ENCODE data around the gene LCE1E.

Gene LCE1E

GRCh38 chr1:152757747-152758146, 28.3 kb upstream of the LCE1E start, which contains the start of gene KPRP:
Gene KPRP (plus strand): TSS chr1:152758025. CDS start chr1:152759589, 1,564 bp downstream.
- Histone ChIP-seq H3K27ac (ENCODE audit: low read depth, low read length, severe bottlenecking) (no peak within 1 kb of the TSS), H3K36me3 (ENCODE audit: control insufficient read depth, insufficient read depth, low read length) (no peaks in the 10 kb centered on the region), H3K4me3 (ENCODE audit: extremely low read depth, insufficient read depth, low read length, poor library complexity, severe bottlenecking) (no peak within 1 kb of the TSS), H3K9me3 (ENCODE audit: control insufficient read depth, low read length) (peaks cover 50% of the 10 kb centered on the region), H3K4me1 (ENCODE audit: control insufficient read depth, insufficient read depth, low read length, poor library complexity, severe bottlenecking) (no peaks in the 10 kb centered on the region)
- WGBS, 2 experiments (ENCODE audit: insufficient coverage in 2 of 2), result 65 to 100% methylated on average over 1 to 4 of the region's 6 CpGs

- peaks cover 50% of the 10 kb centered on the region for H3K9me3 ChIP-seq (ENCODE audit: control insufficient read depth, low read length)
- H3K4me3 ChIP-seq (ENCODE audit: extremely low read depth, insufficient read depth, low read length, poor library complexity, severe bottlenecking), result no peak overlapping the region
- whole genome bisulfite sequencing, 2 experiments (ENCODE audit: insufficient coverage in 2 of 2), result 41 to 46% methylated on average over 3 of the region's 4 CpGs
- no peak overlapping the region for H3K27ac ChIP-seq (ENCODE audit: low read depth, low read length, severe bottlenecking)
- H3K4me1 ChIP-seq (ENCODE audit: control insufficient read depth, insufficient read depth, low read length, poor library complexity, severe bottlenecking), result no peaks in the 10 kb centered on the region
- no peaks in the 10 kb centered on the region for H3K36me3 ChIP-seq (ENCODE audit: control insufficient read depth, insufficient read depth, low read length)
Measured at GRCh38 chr1:152758636-152759035, 27.4 kb upstream of the LCE1E start.

- H3K4me1 ChIP-seq (ENCODE audit: control insufficient read depth, insufficient read depth, low read length, poor library complexity, severe bottlenecking), result no peaks in the 10 kb centered on the region
- no peak overlapping the region for H3K27ac ChIP-seq (ENCODE audit: low read depth, low read length, severe bottlenecking)
- H3K4me3 ChIP-seq (ENCODE audit: extremely low read depth, insufficient read depth, low read length, poor library complexity, severe bottlenecking), result no peak overlapping the region
- 76% methylated on average over 6 to 7 of the region's 8 CpGs for WGBS, 2 experiments (ENCODE audit: insufficient coverage in 2 of 2)
- no peaks in the 10 kb centered on the region for H3K36me3 ChIP-seq (ENCODE audit: control insufficient read depth, insufficient read depth, low read length)
- peaks cover 54% of the 10 kb centered on the region for H3K9me3 ChIP-seq (ENCODE audit: control insufficient read depth, low read length)
Measured at GRCh38 chr1:152759453-152760173, 26.4 kb upstream of the LCE1E start.

- Histone ChIP-seq H3K9me3 (ENCODE audit: control insufficient read depth, low read length) (peaks cover 54% of the 10 kb centered on the region), H3K27ac (ENCODE audit: low read depth, low read length, severe bottlenecking) (no peak overlapping the region), H3K4me1 (ENCODE audit: control insufficient read depth, insufficient read depth, low read length, poor library complexity, severe bottlenecking) (no peaks in the 10 kb centered on the region), H3K4me3 (ENCODE audit: extremely low read depth, insufficient read depth, low read length, poor library complexity, severe bottlenecking) (no peak overlapping the region), H3K36me3 (ENCODE audit: control insufficient read depth, insufficient read depth, low read length) (no peaks in the 10 kb centered on the region)
- 83 to 84% methylated on average over 22 to 28 of the region's 31 CpGs for WGBS, 2 experiments (ENCODE audit: insufficient coverage in 2 of 2)
Measured at GRCh38 chr1:152760551-152761190, 25.4 kb upstream of the LCE1E start.

- 63 to 66% methylated on average over 1 to 3 of the region's 3 CpGs for WGBS, 2 experiments (ENCODE audit: insufficient coverage in 2 of 2)
- H3K9me3 ChIP-seq (ENCODE audit: control insufficient read depth, low read length), result peaks cover 59% of the 10 kb centered on the region
- no peak overlapping the region for H3K27ac ChIP-seq (ENCODE audit: low read depth, low read length, severe bottlenecking)
- H3K4me3 ChIP-seq (ENCODE audit: extremely low read depth, insufficient read depth, low read length, poor library complexity, severe bottlenecking), result no peak overlapping the region
- no peaks in the 10 kb centered on the region for H3K36me3 ChIP-seq (ENCODE audit: control insufficient read depth, insufficient read depth, low read length)
- H3K4me1 ChIP-seq (ENCODE audit: control insufficient read depth, insufficient read depth, low read length, poor library complexity, severe bottlenecking), result no peaks in the 10 kb centered on the region
Measured at GRCh38 chr1:152761609-152762213, 24.3 kb upstream of the LCE1E start.

GRCh38 chr1:152768847-152769533, 17.1 kb upstream of the LCE1E start:
- Histone ChIP-seq H3K4me1 (ENCODE audit: control insufficient read depth, insufficient read depth, low read length, poor library complexity, severe bottlenecking) (no peaks in the 10 kb centered on the region), H3K9me3 (ENCODE audit: control insufficient read depth, low read length) (peaks cover 50% of the 10 kb centered on the region), H3K36me3 (ENCODE audit: control insufficient read depth, insufficient read depth, low read length) (no peaks in the 10 kb centered on the region), H3K4me3 (ENCODE audit: extremely low read depth, insufficient read depth, low read length, poor library complexity, severe bottlenecking) (no peak overlapping the region), H3K27ac (ENCODE audit: low read depth, low read length, severe bottlenecking) (no peak overlapping the region)
- 34 to 44% methylated on average over 5 to 7 of the region's 8 CpGs for WGBS, 2 experiments (ENCODE audit: insufficient coverage in 2 of 2)

- Histone ChIP-seq H3K4me3 (ENCODE audit: extremely low read depth, insufficient read depth, low read length, poor library complexity, severe bottlenecking) (no peak overlapping the region), H3K27ac (ENCODE audit: low read depth, low read length, severe bottlenecking) (no peak overlapping the region), H3K36me3 (ENCODE audit: control insufficient read depth, insufficient read depth, low read length) (no peaks in the 10 kb centered on the region), H3K9me3 (ENCODE audit: control insufficient read depth, low read length) (peaks cover 50% of the 10 kb centered on the region), H3K4me1 (ENCODE audit: control insufficient read depth, insufficient read depth, low read length, poor library complexity, severe bottlenecking) (no peaks in the 10 kb centered on the region)
- no CpG with 5 or more reads among the region's 1 CpG for WGBS, 2 experiments (ENCODE audit: insufficient coverage in 2 of 2)
Measured at GRCh38 chr1:152770411-152770810, 15.6 kb upstream of the LCE1E start.

- 42 to 44% methylated on average over 4 of the region's 6 CpGs for WGBS, 2 experiments (ENCODE audit: insufficient coverage in 2 of 2)
Measured at GRCh38 chr1:152774875-152775274, 11.2 kb upstream of the LCE1E start, which contains the start of gene LCE1F. Gene LCE1F (plus strand): TSS chr1:152775140. CDS start chr1:152776372, 1,232 bp downstream.

GRCh38 chr1:152776361-152776760, 9.7 kb upstream of the LCE1E start:
- Histone ChIP-seq H3K4me1 (ENCODE audit: control insufficient read depth, insufficient read depth, low read length, poor library complexity, severe bottlenecking) (no peaks in the 10 kb centered on the region), H3K36me3 (ENCODE audit: control insufficient read depth, insufficient read depth, low read length) (no peaks in the 10 kb centered on the region), H3K9me3 (ENCODE audit: control insufficient read depth, low read length) (peaks cover 58% of the 10 kb centered on the region), H3K27ac (ENCODE audit: low read depth, low read length, severe bottlenecking) (no peak overlapping the region), H3K4me3 (ENCODE audit: extremely low read depth, insufficient read depth, low read length, poor library complexity, severe bottlenecking) (no peak overlapping the region)
- 74 to 80% methylated on average over 6 to 10 of the region's 11 CpGs for WGBS, 2 experiments (ENCODE audit: insufficient coverage in 2 of 2)

More at GRCh38 chr1:152774875-152775274, 11.2 kb upstream of the LCE1E start, which contains the start of gene LCE1F:
- Histone ChIP-seq H3K4me1 (ENCODE audit: control insufficient read depth, insufficient read depth, low read length, poor library complexity, severe bottlenecking) (no peaks in the 10 kb centered on the region), H3K27ac (ENCODE audit: low read depth, low read length, severe bottlenecking) (no peak within 1 kb of the TSS), H3K9me3 (ENCODE audit: control insufficient read depth, low read length) (peaks cover 63% of the 10 kb centered on the region), H3K36me3 (ENCODE audit: control insufficient read depth, insufficient read depth, low read length) (no peaks in the 10 kb centered on the region), H3K4me3 (ENCODE audit: extremely low read depth, insufficient read depth, low read length, poor library complexity, severe bottlenecking) (no peak within 1 kb of the TSS)

GRCh38 chr1:152777510-152778137, 8.4 kb upstream of the LCE1E start:
- WGBS, 2 experiments (ENCODE audit: insufficient coverage in 2 of 2), result 63 to 72% methylated on average over 2 of the region's 4 CpGs
- no peak overlapping the region for H3K4me3 ChIP-seq (ENCODE audit: extremely low read depth, insufficient read depth, low read length, poor library complexity, severe bottlenecking)
- H3K4me1 ChIP-seq (ENCODE audit: control insufficient read depth, insufficient read depth, low read length, poor library complexity, severe bottlenecking), result no peaks in the 10 kb centered on the region
- H3K27ac ChIP-seq (ENCODE audit: low read depth, low read length, severe bottlenecking), result no peak overlapping the region
- peaks cover 55% of the 10 kb centered on the region for H3K9me3 ChIP-seq (ENCODE audit: control insufficient read depth, low read length)
- H3K36me3 ChIP-seq (ENCODE audit: control insufficient read depth, insufficient read depth, low read length), result no peaks in the 10 kb centered on the region
